Progenitor cell of endocrine pancreas (in vitro differentiated cells): ENCODE data around the gene CFP. TPM values are rescaled to one million over a fixed set of nuclear protein-coding genes. Genes with fewer than 3 reads are reported as not detected.
A peak's percentile ranks its signal among the peaks of the same experiment; 100 is the strongest.

Source experiments
- DNase-seq: peaks from one replicate; pipeline ENCODE4 v3.0.0; 2021; ENCODE audit warnings: low spot score; ENCODE audit not compliant: unreplicated experiment
- H3K27ac Mint-ChIP-seq: 2 replicates; pipeline ENCODE4 v1.8.0; 2021; ENCODE audit warnings: mild to moderate bottlenecking, moderate library complexity, mixed read lengths
- H3K27me3 Mint-ChIP-seq: 2 replicates; pipeline ENCODE4 v1.8.0; 2021; ENCODE audit warnings: mixed read lengths
- H3K36me3 Mint-ChIP-seq: 2 replicates; pipeline ENCODE4 v1.8.0; 2022; ENCODE audit warnings: mixed read lengths; ENCODE audit not compliant: insufficient read depth
- H3K4me1 Mint-ChIP-seq: 2 replicates; pipeline ENCODE4 v1.8.0; 2021; ENCODE audit warnings: low read depth, mixed read lengths
- H3K4me3 Mint-ChIP-seq: 2 replicates; pipeline ENCODE4 v1.8.0; 2021; ENCODE audit warnings: low read depth, mild to moderate bottlenecking, moderate library complexity, mixed read lengths
- H3K9me3 Mint-ChIP-seq: 2 replicates; pipeline ENCODE4 v1.8.0; 2021; ENCODE audit warnings: low read depth, mixed read lengths
- CTCF ChIP-seq: fragments of 200-600 bp; sonication (generic); IDR thresholded peaks from one replicate; pipeline ENCODE4 v1.5.0; 2021; ENCODE audit warnings: antibody characterized with exemption, mild to moderate bottlenecking; ENCODE audit not compliant: unreplicated experiment
- total RNA-seq: library from RNA; stranded (reverse); gene quantifications from 2 replicates; pipeline ENCODE4 v1.2.1, GENCODE V29; 2021

CFP gene
- total RNA-seq, 1 donor from 2014 or later: 0.93 TPM

- no peak for DNase-seq
- no peak overlapping the region for H3K27ac Mint-ChIP-seq
- no peaks in the 10 kb centered on the region for H3K4me1 Mint-ChIP-seq
- H3K4me3 Mint-ChIP-seq: no peak overlapping the region
- H3K27me3 Mint-ChIP-seq: no peaks in the 10 kb centered on the region
- TF ChIP-seq CTCF: no peak
- peaks cover 22% of the 10 kb centered on the region for H3K9me3 Mint-ChIP-seq
- no peaks in the 10 kb centered on the region for H3K36me3 Mint-ChIP-seq
Observed at GRCh38 chrX:47661539-47661938, 31.8 kb upstream of the CFP start.

DNA sequence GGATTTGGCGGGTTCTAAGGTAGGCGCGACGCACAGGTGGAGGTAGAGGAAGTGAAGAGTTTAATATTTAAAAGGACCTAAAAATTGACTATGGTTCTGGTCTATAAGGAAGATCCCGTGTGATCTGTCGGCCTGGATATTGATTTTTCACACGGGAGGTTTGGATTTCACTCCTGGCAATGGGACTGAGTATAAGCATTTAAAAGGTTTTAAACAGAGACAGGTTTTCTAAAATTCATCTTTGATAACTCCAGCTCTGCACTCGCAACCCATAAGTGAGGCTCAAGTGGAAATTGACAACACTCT, 29.6 kb upstream of the CFP start:
- H3K36me3 Mint-ChIP-seq: peaks cover 8% of the 10 kb centered on the region
- H3K27ac Mint-ChIP-seq: peak overlapping the region; percentile 100
- H3K9me3 Mint-ChIP-seq: peaks cover 25% of the 10 kb centered on the region

GRCh38 chrX:47658684-47659420, 29.1 kb upstream of the CFP start, which contains the start of gene UXT:
UXT (minus strand) TSS chrX:47659180; CDS start chrX:47658927, 253 bp downstream.
- Mint-ChIP-seq H3K4me3 (peak within 1 kb of the TSS; percentile 92), H3K27me3 (no peaks in the 10 kb centered on the region), H3K36me3 (peaks cover 8% of the 10 kb centered on the region), H3K4me1 (no peaks in the 10 kb centered on the region), H3K27ac (peak within 1 kb of the TSS; percentile 100), H3K9me3 (peaks cover 25% of the 10 kb centered on the region)
- peak; percentile 77 for DNase-seq
- TF ChIP-seq CTCF: no peak

More for the DNA sequence above, 29.6 kb upstream of the CFP start:
- H3K27me3 Mint-ChIP-seq: no peaks in the 10 kb centered on the region
- H3K4me3 Mint-ChIP-seq: peak overlapping the region; percentile 92
- H3K4me1 Mint-ChIP-seq: no peaks in the 10 kb centered on the region
- no peak for DNase-seq
- TF ChIP-seq CTCF: no peak

DNA sequence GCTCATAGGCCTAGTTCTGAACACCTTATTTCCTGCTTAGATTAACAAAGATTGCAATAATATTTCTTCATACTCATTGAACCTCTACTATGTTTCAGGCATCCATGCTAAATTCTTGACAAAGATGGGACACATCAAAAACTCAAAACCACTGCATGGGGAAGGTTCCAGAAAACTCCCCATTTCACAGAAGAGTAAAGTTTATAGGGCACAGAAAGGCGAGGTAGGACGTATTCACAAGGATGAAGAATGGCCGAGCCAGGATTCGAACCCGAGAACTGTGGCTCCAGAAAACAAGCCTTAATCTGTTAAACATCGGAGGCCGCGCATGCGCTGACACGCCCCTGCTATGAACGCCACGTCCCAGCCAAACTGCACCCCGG, 28.6 kb upstream of the CFP start:
- no peak for TF ChIP-seq CTCF
- peak overlapping the region; percentile 92 for H3K4me3 Mint-ChIP-seq
- H3K27me3 Mint-ChIP-seq: no peaks in the 10 kb centered on the region
- H3K9me3 Mint-ChIP-seq: peaks cover 22% of the 10 kb centered on the region
- no peaks in the 10 kb centered on the region for H3K4me1 Mint-ChIP-seq
- peaks cover 10% of the 10 kb centered on the region for H3K36me3 Mint-ChIP-seq
- peak overlapping the region; percentile 100 for H3K27ac Mint-ChIP-seq
- DNase-seq: no peak

GRCh38 chrX:47651043-47651905, 21.5 kb upstream of the CFP start:
- H3K27me3 Mint-ChIP-seq: no peaks in the 10 kb centered on the region
- peaks cover 19% of the 10 kb centered on the region for H3K36me3 Mint-ChIP-seq
- TF ChIP-seq CTCF: no peak
- peak overlapping the region; percentile 82 for H3K4me3 Mint-ChIP-seq
- H3K9me3 Mint-ChIP-seq: peaks cover 17% of the 10 kb centered on the region
- peak overlapping the region; percentile 91 for H3K27ac Mint-ChIP-seq
- peaks cover 14% of the 10 kb centered on the region for H3K4me1 Mint-ChIP-seq
- no peak for DNase-seq
